ENCODE results near the gene TMEM132E.

Gene TMEM132E

GRCh38 chr17:34570506-34570905 lies 8.9 kb upstream of the TMEM132E start:
- H3K27me3 ChIP-seq (ENCODE audit: insufficient read depth, poor library complexity, severe bottlenecking) = no peaks in the 10 kb centered on the region
- no peak overlapping the region for H3K27ac ChIP-seq (replicated peaks)
- no peak overlapping the region for H3K4me3 ChIP-seq (replicated peaks; ENCODE audit: insufficient read depth, low read length)
- no peak for DNase-seq (ENCODE audit: low read depth in 1 of 2, low spot score in 1 of 2)
- TF ChIP-seq CTCF (IDR thresholded peaks at IDR 0.05; ENCODE audit: insufficient read depth, low read length) (no peak), POLR2AphosphoS5 (IDR thresholded peaks at IDR 0.05; ENCODE audit: low read depth) (no peak), REST (IDR thresholded peaks at IDR 0.05; ENCODE audit: insufficient replicate concordance, low read depth) (no peak), GABPA (IDR thresholded peaks at IDR 0.05; ENCODE audit: low read depth) (no peak), SPI1 (IDR thresholded peaks at IDR 0.05; ENCODE audit: borderline replicate concordance, low read depth) (no peak)

- Histone ChIP-seq H3K27me3 (ENCODE audit: insufficient read depth, poor library complexity, severe bottlenecking) (peaks cover 5% of the 10 kb centered on the region), H3K27ac (replicated peaks) (no peak overlapping the region), H3K4me3 (replicated peaks; ENCODE audit: insufficient read depth, low read length) (no peak overlapping the region)
- DNase-seq (ENCODE audit: low read depth in 1 of 2, low spot score in 1 of 2) = no peak
- TF ChIP-seq SPI1 (IDR thresholded peaks at IDR 0.05; ENCODE audit: borderline replicate concordance, low read depth) (peak; percentile 5; the same call in 1 of the 2 replicates), GABPA (IDR thresholded peaks at IDR 0.05; ENCODE audit: low read depth) (no peak)
Measured at GRCh38 chr17:34571428-34572130, 7.8 kb upstream of the TMEM132E start.

- Histone ChIP-seq H3K27ac (replicated peaks) (no peak overlapping the region), H3K4me3 (replicated peaks; ENCODE audit: insufficient read depth, low read length) (no peak overlapping the region), H3K27me3 (ENCODE audit: insufficient read depth, poor library complexity, severe bottlenecking) (peaks cover 12% of the 10 kb centered on the region)
- no peak for TF ChIP-seq CTCF (IDR thresholded peaks at IDR 0.05; ENCODE audit: insufficient read depth, low read length)
- TF ChIP-seq REST (IDR thresholded peaks at IDR 0.05; ENCODE audit: insufficient replicate concordance, low read depth) = no peak
- no peak for TF ChIP-seq SPI1 (IDR thresholded peaks at IDR 0.05; ENCODE audit: borderline replicate concordance, low read depth)
- TF ChIP-seq POLR2AphosphoS5 (IDR thresholded peaks at IDR 0.05; ENCODE audit: low read depth) = no peak
- TF ChIP-seq GABPA (IDR thresholded peaks at IDR 0.05; ENCODE audit: low read depth) = no peak
- DNase-seq (ENCODE audit: low read depth in 1 of 2, low spot score in 1 of 2) = no peak
Measured at GRCh38 chr17:34572483-34572882, 6.9 kb upstream of the TMEM132E start.

GRCh38 chr17:34575182-34575581 lies 4.2 kb upstream of the TMEM132E start:
- Histone ChIP-seq H3K27ac (replicated peaks) (no peak overlapping the region), H3K4me3 (replicated peaks; ENCODE audit: insufficient read depth, low read length) (no peak overlapping the region), H3K27me3 (ENCODE audit: insufficient read depth, poor library complexity, severe bottlenecking) (peaks cover 38% of the 10 kb centered on the region)
- no peak for DNase-seq (ENCODE audit: low read depth in 1 of 2, low spot score in 1 of 2)
- TF ChIP-seq POLR2AphosphoS5 (IDR thresholded peaks at IDR 0.05; ENCODE audit: low read depth) (no peak), SPI1 (IDR thresholded peaks at IDR 0.05; ENCODE audit: borderline replicate concordance, low read depth) (no peak), CTCF (IDR thresholded peaks at IDR 0.05; ENCODE audit: insufficient read depth, low read length) (no peak), REST (IDR thresholded peaks at IDR 0.05; ENCODE audit: insufficient replicate concordance, low read depth) (no peak), GABPA (IDR thresholded peaks at IDR 0.05; ENCODE audit: low read depth) (no peak)

Measured in HL-60 (cell line).